22Rv1 (cell line): ENCODE results near the gene PDE3A.

Experiments used
- ZFX ChIP-seq: fragments of 450-650 bp; IDR thresholded peaks from 2 replicates; pipeline ENCODE4 v1.6.1; 2017; ENCODE audit warnings: antibody characterized with exemption, borderline replicate concordance
- TF ChIP-seq, protein P1 (sequence below): fragments of 450-650 bp; IDR thresholded peaks from 2 replicates; pipeline ENCODE4 v1.5.1; 2017; ENCODE audit warnings: mild to moderate bottlenecking

DNA sequence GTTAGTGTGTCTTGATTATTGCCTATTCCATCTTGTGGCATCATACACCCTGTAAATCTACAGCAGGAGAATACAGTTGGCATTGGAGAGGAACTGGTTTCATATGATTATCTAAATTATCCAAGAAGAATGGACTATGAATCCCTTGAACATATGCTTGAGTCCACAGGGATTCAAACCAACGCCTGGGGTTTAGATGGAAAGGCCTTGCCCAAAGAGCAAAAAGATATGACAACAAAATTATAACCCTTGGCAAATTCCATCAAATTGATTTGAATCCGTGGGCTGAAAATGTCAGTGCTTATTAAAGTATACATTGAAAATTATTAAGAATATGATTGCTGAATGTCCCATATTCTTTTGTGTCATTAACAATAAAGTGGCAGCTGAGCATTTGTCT lies 108.2 kb downstream of the PDE3A start:
- TF ChIP-seq, protein P1, sequence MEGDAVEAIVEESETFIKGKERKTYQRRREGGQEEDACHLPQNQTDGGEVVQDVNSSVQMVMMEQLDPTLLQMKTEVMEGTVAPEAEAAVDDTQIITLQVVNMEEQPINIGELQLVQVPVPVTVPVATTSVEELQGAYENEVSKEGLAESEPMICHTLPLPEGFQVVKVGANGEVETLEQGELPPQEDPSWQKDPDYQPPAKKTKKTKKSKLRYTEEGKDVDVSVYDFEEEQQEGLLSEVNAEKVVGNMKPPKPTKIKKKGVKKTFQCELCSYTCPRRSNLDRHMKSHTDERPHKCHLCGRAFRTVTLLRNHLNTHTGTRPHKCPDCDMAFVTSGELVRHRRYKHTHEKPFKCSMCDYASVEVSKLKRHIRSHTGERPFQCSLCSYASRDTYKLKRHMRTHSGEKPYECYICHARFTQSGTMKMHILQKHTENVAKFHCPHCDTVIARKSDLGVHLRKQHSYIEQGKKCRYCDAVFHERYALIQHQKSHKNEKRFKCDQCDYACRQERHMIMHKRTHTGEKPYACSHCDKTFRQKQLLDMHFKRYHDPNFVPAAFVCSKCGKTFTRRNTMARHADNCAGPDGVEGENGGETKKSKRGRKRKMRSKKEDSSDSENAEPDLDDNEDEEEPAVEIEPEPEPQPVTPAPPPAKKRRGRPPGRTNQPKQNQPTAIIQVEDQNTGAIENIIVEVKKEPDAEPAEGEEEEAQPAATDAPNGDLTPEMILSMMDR: no peak
- no peak for TF ChIP-seq ZFX
